ENCODE data around the gene BPNT1.
A peak's percentile ranks its signal among the peaks of the same experiment; 100 is the strongest.
"Not testable (repeated sequence)": the region's sequence is repeated elsewhere in the genome, so short reads cannot be mapped to it uniquely, and the experiment has no call there.

The BPNT1 gene

DNA sequence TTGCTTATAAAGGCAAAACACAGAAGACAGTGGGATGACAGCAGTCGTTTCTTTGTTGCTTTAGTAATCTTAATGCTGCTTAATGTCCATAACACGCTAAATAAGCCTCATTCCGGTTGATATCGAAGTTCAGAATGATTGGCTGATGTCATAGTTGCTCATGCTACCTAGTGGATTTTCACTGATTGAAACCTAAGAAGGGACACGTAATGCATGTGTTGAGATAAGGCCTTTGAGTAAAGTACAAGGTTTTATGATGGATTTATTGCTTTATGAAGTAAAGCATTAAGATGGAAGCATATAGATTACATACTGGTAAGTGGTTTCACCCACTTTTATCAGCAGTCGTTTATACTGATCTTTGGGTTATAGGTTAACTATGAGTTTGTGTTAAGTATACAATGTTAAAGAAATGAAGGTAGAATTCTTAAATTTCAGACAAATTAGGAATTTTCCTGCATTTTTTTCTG lies 29.5 kb upstream of the BPNT1 start:
- no peaks in the 10 kb centered on the region for H4K20me1 ChIP-seq

DNA sequence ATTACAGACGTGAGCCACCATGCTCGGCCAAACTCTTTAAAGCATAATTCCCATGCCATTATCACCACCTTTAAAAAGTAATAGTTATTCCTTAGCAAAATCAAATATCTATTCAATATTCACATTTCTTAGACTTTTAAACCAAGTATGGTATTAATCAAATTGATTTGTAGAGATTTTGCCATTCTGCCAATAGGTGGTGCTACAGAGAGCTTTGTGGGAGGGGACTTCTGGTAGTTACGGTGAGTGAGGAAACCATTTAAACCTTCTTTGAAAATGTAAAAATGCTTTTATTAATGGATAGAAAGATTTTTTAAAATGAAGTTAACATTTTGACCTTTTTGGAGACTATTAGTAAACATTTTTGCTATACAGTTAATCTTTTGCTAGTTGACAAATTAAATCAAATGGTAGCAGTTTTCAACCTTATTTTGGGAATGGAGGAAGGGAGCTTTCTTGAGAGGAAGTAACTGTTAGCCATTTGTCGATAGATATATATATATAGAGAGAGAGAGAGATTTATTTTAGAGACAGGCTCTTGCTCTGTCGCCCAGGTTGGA lies 23.6 kb upstream of the BPNT1 start:
- H3K36me3 ChIP-seq: peaks cover 86% of the 10 kb centered on the region

More for the DNA sequence above, 29.5 kb upstream of the BPNT1 start:
- TF ChIP-seq Cebpa-rat (IDR thresholded peaks at IDR 0.05): no peak
- Histone ChIP-seq H3K27ac (no peak overlapping the region), H3K27me3 (no peaks in the 10 kb centered on the region), H3K36me3 (peaks cover 45% of the 10 kb centered on the region), H3K9me3 (no peaks in the 10 kb centered on the region), H3K4me3 (no peak overlapping the region), H3K4me2 (no peak overlapping the region), H3K9ac (no peak overlapping the region), H3K4me1 (no peaks in the 10 kb centered on the region)

DNA sequence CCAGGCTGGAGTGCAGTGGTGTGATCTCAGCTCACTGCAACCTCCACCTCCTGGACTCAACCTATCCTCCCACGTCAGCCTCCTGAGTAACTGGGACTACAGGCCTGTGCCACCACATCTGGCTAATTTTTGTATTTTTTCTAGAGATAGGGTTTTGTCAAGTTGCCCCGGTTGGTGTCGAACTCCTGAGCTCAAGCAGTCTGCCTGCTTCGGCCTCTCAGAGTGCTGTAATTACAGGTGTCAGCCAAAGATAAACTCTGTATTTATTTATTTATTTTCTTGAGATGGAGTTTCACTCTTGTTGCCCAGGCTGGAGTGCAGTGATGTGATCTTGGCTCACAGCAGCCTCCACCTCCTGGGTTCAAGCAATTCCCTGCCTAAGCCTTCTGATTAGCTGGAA lies 23.0 kb upstream of the BPNT1 start:
- H4K20me1 ChIP-seq, H3K9ac ChIP-seq, H3K27ac ChIP-seq, H3K9me3 ChIP-seq, H3K4me3 ChIP-seq, H3K27me3 ChIP-seq, H3K4me2 ChIP-seq, H3K4me1 ChIP-seq: not testable (repeated sequence)
- peaks cover 90% of the 10 kb centered on the region for H3K36me3 ChIP-seq

More for the DNA sequence above, 23.6 kb upstream of the BPNT1 start:
- Histone ChIP-seq H3K9ac (no peak overlapping the region), H3K9me3 (no peaks in the 10 kb centered on the region), H4K20me1 (no peaks in the 10 kb centered on the region), H3K4me3 (no peak overlapping the region), H3K27ac (no peak overlapping the region), H3K4me2 (no peak overlapping the region), H3K27me3 (no peaks in the 10 kb centered on the region), H3K4me1 (no peaks in the 10 kb centered on the region)
- TF ChIP-seq Cebpa-rat (IDR thresholded peaks at IDR 0.05): no peak

DNA sequence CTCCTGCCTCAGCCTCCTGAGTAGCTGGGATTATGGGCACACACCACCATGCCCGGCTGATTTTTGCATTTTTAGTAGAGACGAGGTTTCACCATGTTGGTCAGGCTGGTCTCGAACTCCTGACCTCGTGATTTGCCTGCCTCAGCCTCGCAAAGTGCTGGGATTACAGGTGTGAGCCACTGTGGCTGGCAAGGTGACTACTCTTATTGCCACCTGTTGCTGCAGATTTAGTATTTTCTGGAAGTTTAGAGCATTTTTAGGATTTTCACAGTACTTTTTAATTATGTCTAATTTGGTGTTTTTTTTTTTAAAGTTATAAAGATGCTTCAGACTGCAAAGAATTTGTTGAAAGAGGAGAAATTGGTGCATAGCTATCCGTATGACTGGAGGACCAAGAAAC lies 20.9 kb upstream of the BPNT1 start:
- H3K9ac ChIP-seq, H3K4me1 ChIP-seq, H3K27ac ChIP-seq, H3K4me2 ChIP-seq, H3K9me3 ChIP-seq, H4K20me1 ChIP-seq, H3K27me3 ChIP-seq, H3K4me3 ChIP-seq: not testable (repeated sequence)
- H3K36me3 ChIP-seq: peaks cover 86% of the 10 kb centered on the region

DNA sequence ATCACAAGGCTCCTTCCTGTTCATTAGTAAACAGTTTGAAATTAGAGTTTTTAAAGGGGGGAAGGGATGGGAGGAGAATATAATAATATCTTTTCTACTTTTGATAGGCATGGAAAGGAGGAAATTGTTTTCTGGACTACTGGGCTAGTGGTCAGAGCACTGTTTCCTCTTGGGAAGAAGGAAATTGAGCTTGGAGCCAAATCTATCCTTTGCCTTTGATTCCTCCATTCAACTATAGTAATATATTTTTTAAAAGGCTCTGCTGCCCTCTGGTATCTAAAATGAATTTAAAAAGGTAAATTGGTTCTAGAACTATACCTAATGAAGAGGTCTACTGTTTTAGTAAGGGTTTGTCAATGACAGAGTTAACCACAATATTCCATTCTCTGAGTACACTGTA lies 10.2 kb upstream of the BPNT1 start:
- Histone ChIP-seq H3K9ac (no peak overlapping the region), H3K4me2 (no peak overlapping the region), H3K36me3 (peaks cover 72% of the 10 kb centered on the region), H3K27me3 (no peaks in the 10 kb centered on the region), H3K4me1 (peaks cover 11% of the 10 kb centered on the region), H3K9me3 (no peaks in the 10 kb centered on the region), H4K20me1 (no peaks in the 10 kb centered on the region; the same call in 1 of the 2 replicates), H3K4me3 (no peak overlapping the region), H3K27ac (no peak overlapping the region)
- no peak for TF ChIP-seq Cebpa-rat (IDR thresholded peaks at IDR 0.05)

GRCh38 chr1:220094016-220094911 lies 4.7 kb upstream of the BPNT1 start, which contains the start of gene IARS2:
Gene IARS2 (plus strand): TSS chr1:220094132. CDS start chr1:220094217, 85 bp downstream.
- H3K4me2 ChIP-seq: peak within 1 kb of the TSS; percentile 77
- H3K9me3 ChIP-seq: no peaks in the 10 kb centered on the region
- H4K20me1 ChIP-seq: no peaks in the 10 kb centered on the region; the same call in 1 of the 2 replicates
- no peaks in the 10 kb centered on the region for H3K27me3 ChIP-seq
- H3K27ac ChIP-seq: peak within 1 kb of the TSS; percentile 81
- TF ChIP-seq Cebpa-rat (IDR thresholded peaks at IDR 0.05): no peak
- peak within 1 kb of the TSS; percentile 99 for H3K4me3 ChIP-seq
- peaks cover 19% of the 10 kb centered on the region for H3K4me1 ChIP-seq
- peak within 1 kb of the TSS; percentile 89 for H3K9ac ChIP-seq
- peaks cover 29% of the 10 kb centered on the region for H3K36me3 ChIP-seq

DNA sequence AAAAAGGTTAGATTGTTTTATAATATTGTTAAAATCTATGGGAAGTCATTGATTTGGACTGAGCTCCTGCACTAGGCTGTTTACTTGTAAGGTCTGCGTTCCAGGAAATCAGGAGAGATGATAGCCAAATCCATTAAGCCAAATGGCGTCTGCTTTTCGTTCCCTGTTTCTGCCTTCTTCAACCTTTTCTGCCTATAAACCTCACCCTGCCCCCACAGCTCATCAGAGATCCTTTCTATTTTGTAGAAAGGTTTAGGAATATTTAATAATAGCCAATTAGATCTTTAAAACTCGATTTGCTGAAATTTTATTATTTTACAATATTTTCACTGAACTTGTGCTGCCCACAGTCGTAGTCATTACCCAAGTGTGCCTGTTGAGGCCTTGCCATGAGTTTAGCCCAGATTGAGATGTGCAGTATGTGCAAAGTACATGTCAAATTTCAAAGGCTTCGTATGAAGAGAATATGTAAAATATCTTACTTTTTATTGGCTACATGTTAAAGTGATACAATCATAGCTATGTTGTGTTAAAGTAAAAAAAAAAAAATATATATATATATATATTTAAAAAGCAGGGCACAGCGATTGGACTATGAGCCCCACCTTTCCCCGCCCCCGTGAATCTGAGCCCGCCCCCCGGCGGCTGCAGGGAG lies 3.9 kb upstream of the BPNT1 start:
- no peaks in the 10 kb centered on the region for H3K9me3 ChIP-seq
- no peaks in the 10 kb centered on the region for H3K27me3 ChIP-seq
- no peak for TF ChIP-seq Cebpa-rat (IDR thresholded peaks at IDR 0.05)
- peaks cover 20% of the 10 kb centered on the region for H3K4me1 ChIP-seq
- no peak overlapping the region for H3K4me3 ChIP-seq
- H3K9ac ChIP-seq: no peak overlapping the region
- peak overlapping the region; percentile 28; the same call in 1 of the 2 replicates for H3K4me2 ChIP-seq
- peaks cover 23% of the 10 kb centered on the region for H3K36me3 ChIP-seq
- no peak overlapping the region for H3K27ac ChIP-seq
- no peaks in the 10 kb centered on the region; the same call in 1 of the 2 replicates for H4K20me1 ChIP-seq

DNA sequence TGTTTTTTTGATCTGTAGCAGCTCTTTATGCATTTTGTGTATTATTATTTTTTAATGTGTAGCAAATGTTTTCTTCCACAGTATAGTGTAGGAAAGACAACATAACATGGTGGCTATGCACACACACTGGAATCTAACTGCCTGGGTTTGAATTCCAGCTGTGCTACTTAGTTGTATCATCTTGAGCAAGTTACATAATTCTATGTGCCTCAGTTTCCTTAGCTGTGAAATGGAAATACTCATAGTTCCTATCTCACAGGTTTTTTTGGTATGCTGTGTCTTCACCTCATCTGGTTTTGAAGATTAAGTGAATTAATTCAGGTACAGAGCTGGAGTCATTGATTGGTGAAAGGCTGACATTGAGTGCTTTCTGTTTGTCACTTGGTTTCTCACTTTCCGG lies 3.1 kb upstream of the BPNT1 start:
- H3K4me2 ChIP-seq: no peak overlapping the region
- peaks cover 23% of the 10 kb centered on the region for H3K4me1 ChIP-seq
- H3K27ac ChIP-seq: no peak overlapping the region
- no peaks in the 10 kb centered on the region for H3K9me3 ChIP-seq
- TF ChIP-seq Cebpa-rat (IDR thresholded peaks at IDR 0.05): no peak
- H3K9ac ChIP-seq: no peak overlapping the region
- peaks cover 15% of the 10 kb centered on the region for H3K36me3 ChIP-seq
- H3K27me3 ChIP-seq: no peaks in the 10 kb centered on the region
- H3K4me3 ChIP-seq: no peak overlapping the region
- H4K20me1 ChIP-seq: no peaks in the 10 kb centered on the region; the same call in 1 of the 2 replicates

DNA sequence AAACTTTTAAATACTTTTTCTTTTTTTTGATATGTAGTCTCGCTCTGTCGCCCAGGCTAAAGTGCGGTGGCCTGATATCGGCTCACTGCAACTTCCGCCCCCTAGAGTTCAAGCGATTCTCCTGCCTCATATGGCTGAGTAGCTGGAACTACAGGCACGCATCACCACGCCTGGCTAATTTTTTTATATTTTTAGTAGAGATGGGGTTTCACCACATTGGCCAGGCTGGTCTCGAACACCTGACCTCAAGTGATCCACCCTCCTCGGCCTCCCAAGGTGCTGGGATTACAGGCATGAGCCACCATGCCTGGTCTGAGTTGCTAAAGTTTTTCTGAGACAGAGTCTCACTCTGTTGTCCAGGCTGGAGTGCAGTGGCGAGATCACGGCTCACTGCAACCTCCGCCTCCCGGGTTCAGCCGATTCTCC lies 3.3 kb downstream of the BPNT1 start:
- Histone ChIP-seq H3K36me3 (peaks cover 35% of the 10 kb centered on the region), H3K4me2 (peak overlapping the region; percentile 39; the same call in 1 of the 2 replicates), H3K9me3 (peaks cover 14% of the 10 kb centered on the region; the same call in 1 of the 2 replicates), H3K4me1 (peaks cover 20% of the 10 kb centered on the region; the same call in 1 of the 2 replicates)
- H4K20me1 ChIP-seq, H3K4me3 ChIP-seq, H3K27me3 ChIP-seq, H3K27ac ChIP-seq, H3K9ac ChIP-seq: not testable (repeated sequence)
